H1 (cell line): Measurements from ENCODE around the gene CCDC15. TPM values are rescaled to one million over a fixed set of nuclear protein-coding genes. Genes with fewer than 3 reads are reported as not detected.

ENCODE experiments used
- CBX5 ChIP-seq: fragments of 300-800, 300-1000 bp; sonication (generic); IDR thresholded peaks from 2 replicates; pipeline ENCODE4 v1.7.1; 2016; ENCODE audit warnings: antibody characterized with exemption, low read length, low read depth
- CEBPB ChIP-seq: IDR thresholded peaks from 2 replicates; pipeline ENCODE4 v1.6.1; 2012; ENCODE audit warnings: low read depth, low read length
- EP300 ChIP-seq, 2 experiments: IDR thresholded peaks; 1 replicate in 1 of 2; 2 replicates in 1 of 2; pipeline ENCODE4 v1.6.1; 2011 to 2012; ENCODE audit warnings: low read depth in 2 of 2, low read length in 2 of 2, mild to moderate bottlenecking in 2 of 2, borderline replicate concordance in 1 of 2, inconsistent platforms in 1 of 2, moderate library complexity in 1 of 2
- GTF2F1 ChIP-seq: IDR thresholded peaks from 2 replicates; pipeline ENCODE4 v1.6.1; 2012; ENCODE audit warnings: low read depth, low read length, improper control_type of control experiment, borderline replicate concordance
- RNF2 ChIP-seq: fragments of 200-900, 300-1000 bp; sonication (generic); IDR thresholded peaks from 2 replicates; pipeline ENCODE4 v1.7.1; 2016; ENCODE audit warnings: borderline replicate concordance, low read depth, mild to moderate bottlenecking, antibody characterized with exemption, low read length; ENCODE audit not compliant: poor library complexity, severe bottlenecking; ENCODE audit errors: missing control alignments
- SP4 ChIP-seq: IDR thresholded peaks from 2 replicates; pipeline ENCODE4 v1.6.1; 2012; ENCODE audit warnings: low read length, inconsistent platforms
- SUZ12 ChIP-seq: fragments of 200-600 bp; sonication (generic); IDR thresholded peaks from 2 replicates; pipeline ENCODE4 v1.6.1; 2012; ENCODE audit warnings: mild to moderate bottlenecking, inconsistent platforms, low read length, moderate library complexity, mixed read lengths
- TEAD4 ChIP-seq: IDR thresholded peaks from 2 replicates; pipeline ENCODE4 v1.6.1; 2012; ENCODE audit warnings: low read depth, low read length, inconsistent platforms, mixed read lengths
- YY1 ChIP-seq: IDR thresholded peaks from 2 replicates; pipeline ENCODE4 v1.6.1; 2011; ENCODE audit warnings: low read depth, mild to moderate bottlenecking, low read length
- polyA plus RNA-seq, 7 experiments: library from polyadenylated mRNA; depleted of rRNA in 3 of 7; stranded (reverse) in 5 of 7; unstranded in 2 of 7; fragments of >200 nt in 5 of 7; fragments of 200-250 nt in 2 of 7; gene quantifications; 1 replicate in 5 of 7; 2 replicates in 1 of 7; 4 replicates in 1 of 7; pipeline versions ENCODE4 v1.2.1 to v1.2.3, GENCODE V29; 2011 to 2013; ENCODE audit warnings: missing spikeins in 2 of 7, mixed read lengths in 2 of 7
- total RNA-seq: library from RNA; stranded (reverse); fragmentation: NEBNext Ultra II Directional; extraction: Animal tissue kit (Norgen Biotek cat#: 25700); gene quantifications from 2 replicates; pipeline ENCODE4 v1.2.1, GENCODE V29; 2021
- TF ChIP-seq, protein P1 (sequence below): fragments of 300-600 bp; sonication (generic); IDR thresholded peaks from 2 replicates; pipeline ENCODE4 v1.7.1; 2012; ENCODE audit warnings: low read length, moderate library complexity, mild to moderate bottlenecking, inconsistent platforms; ENCODE audit not compliant: insufficient replicate concordance

Gene CCDC15
- total and polyA plus RNA-seq, 2 of the 8 experiments (the other 6 are each of a cell fraction or from before 2014, with no cell fraction given) = 1.5 to 3.1 TPM

DNA sequence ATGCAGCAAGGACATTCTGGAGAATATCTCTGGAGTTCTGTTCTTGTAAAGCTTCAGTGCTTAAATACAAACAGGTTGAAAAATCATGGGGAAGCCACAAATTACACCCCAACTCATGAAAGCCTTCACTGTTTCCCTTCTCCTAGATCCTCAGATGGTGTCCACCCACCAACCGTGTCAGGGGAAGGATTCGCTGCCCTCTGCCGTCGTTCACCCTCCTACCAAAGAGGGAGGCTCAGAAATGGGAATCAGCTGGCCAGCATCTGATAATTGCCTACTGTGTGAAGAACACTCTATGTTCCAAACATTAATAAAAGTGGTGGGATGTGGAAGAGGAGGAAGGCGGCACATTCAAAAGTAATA lies 10.8 kb upstream of the CCDC15 start (continued):
- TF ChIP-seq, protein P1, sequence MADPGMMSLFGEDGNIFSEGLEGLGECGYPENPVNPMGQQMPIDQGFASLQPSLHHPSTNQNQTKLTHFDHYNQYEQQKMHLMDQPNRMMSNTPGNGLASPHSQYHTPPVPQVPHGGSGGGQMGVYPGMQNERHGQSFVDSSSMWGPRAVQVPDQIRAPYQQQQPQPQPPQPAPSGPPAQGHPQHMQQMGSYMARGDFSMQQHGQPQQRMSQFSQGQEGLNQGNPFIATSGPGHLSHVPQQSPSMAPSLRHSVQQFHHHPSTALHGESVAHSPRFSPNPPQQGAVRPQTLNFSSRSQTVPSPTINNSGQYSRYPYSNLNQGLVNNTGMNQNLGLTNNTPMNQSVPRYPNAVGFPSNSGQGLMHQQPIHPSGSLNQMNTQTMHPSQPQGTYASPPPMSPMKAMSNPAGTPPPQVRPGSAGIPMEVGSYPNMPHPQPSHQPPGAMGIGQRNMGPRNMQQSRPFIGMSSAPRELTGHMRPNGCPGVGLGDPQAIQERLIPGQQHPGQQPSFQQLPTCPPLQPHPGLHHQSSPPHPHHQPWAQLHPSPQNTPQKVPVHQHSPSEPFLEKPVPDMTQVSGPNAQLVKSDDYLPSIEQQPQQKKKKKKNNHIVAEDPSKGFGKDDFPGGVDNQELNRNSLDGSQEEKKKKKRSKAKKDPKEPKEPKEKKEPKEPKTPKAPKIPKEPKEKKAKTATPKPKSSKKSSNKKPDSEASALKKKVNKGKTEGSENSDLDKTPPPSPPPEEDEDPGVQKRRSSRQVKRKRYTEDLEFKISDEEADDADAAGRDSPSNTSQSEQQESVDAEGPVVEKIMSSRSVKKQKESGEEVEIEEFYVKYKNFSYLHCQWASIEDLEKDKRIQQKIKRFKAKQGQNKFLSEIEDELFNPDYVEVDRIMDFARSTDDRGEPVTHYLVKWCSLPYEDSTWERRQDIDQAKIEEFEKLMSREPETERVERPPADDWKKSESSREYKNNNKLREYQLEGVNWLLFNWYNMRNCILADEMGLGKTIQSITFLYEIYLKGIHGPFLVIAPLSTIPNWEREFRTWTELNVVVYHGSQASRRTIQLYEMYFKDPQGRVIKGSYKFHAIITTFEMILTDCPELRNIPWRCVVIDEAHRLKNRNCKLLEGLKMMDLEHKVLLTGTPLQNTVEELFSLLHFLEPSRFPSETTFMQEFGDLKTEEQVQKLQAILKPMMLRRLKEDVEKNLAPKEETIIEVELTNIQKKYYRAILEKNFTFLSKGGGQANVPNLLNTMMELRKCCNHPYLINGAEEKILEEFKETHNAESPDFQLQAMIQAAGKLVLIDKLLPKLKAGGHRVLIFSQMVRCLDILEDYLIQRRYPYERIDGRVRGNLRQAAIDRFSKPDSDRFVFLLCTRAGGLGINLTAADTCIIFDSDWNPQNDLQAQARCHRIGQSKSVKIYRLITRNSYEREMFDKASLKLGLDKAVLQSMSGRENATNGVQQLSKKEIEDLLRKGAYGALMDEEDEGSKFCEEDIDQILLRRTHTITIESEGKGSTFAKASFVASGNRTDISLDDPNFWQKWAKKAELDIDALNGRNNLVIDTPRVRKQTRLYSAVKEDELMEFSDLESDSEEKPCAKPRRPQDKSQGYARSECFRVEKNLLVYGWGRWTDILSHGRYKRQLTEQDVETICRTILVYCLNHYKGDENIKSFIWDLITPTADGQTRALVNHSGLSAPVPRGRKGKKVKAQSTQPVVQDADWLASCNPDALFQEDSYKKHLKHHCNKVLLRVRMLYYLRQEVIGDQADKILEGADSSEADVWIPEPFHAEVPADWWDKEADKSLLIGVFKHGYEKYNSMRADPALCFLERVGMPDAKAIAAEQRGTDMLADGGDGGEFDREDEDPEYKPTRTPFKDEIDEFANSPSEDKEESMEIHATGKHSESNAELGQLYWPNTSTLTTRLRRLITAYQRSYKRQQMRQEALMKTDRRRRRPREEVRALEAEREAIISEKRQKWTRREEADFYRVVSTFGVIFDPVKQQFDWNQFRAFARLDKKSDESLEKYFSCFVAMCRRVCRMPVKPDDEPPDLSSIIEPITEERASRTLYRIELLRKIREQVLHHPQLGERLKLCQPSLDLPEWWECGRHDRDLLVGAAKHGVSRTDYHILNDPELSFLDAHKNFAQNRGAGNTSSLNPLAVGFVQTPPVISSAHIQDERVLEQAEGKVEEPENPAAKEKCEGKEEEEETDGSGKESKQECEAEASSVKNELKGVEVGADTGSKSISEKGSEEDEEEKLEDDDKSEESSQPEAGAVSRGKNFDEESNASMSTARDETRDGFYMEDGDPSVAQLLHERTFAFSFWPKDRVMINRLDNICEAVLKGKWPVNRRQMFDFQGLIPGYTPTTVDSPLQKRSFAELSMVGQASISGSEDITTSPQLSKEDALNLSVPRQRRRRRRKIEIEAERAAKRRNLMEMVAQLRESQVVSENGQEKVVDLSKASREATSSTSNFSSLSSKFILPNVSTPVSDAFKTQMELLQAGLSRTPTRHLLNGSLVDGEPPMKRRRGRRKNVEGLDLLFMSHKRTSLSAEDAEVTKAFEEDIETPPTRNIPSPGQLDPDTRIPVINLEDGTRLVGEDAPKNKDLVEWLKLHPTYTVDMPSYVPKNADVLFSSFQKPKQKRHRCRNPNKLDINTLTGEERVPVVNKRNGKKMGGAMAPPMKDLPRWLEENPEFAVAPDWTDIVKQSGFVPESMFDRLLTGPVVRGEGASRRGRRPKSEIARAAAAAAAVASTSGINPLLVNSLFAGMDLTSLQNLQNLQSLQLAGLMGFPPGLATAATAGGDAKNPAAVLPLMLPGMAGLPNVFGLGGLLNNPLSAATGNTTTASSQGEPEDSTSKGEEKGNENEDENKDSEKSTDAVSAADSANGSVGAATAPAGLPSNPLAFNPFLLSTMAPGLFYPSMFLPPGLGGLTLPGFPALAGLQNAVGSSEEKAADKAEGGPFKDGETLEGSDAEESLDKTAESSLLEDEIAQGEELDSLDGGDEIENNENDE = no peak
- TF ChIP-seq RNF2 (no peak), YY1 (no peak), TEAD4 (no peak), CBX5 (no peak), EP300 (IDR thresholded peaks at IDR 0.05; ENCODE audit: borderline replicate concordance in 1 of 2, low read depth in 2 of 2, low read length in 2 of 2) (no peak), CEBPB (no peak), GTF2F1 (no peak), SP4 (no peak), SUZ12 (no peak)
- TF ChIP-seq, all 59 proteins: peak for 0
